GM21447 (cell line): Measurements from ENCODE around the gene TXNRD2.
"Not testable (repeated sequence)": the region's sequence is repeated elsewhere in the genome, so short reads cannot be mapped to it uniquely, and the experiment has no call there.

Experiments
- ATAC-seq: cut with Tn5 transposase; IDR thresholded peaks from one replicate; pipeline ENCODE4 v1.9.1; 2021; ENCODE audit not compliant: unreplicated experiment

TXNRD2 gene

DNA sequence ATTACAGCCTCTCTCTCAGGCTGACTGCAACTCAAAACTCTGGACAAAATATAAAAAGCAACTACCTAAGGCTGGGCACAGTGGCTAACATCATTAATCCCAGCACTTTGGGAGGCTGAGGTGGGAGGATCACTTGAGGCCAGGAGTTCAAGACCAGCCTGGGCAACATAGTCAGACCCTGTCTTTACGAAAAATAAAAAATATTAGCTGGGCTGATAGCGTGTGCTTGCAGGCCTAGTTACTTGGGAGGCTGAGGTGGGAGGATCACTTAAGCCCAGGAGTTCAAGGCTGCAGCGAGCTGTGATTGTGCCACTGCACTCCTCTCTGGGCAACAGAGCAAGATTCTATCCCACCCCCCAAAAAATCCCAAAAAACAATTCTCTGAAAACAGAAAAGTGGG is 109.6 kb downstream of the TXNRD2 start:
- ATAC-seq, result not testable (repeated sequence)

GRCh38 chr22:19831016-19831415 is 110.6 kb downstream of the TXNRD2 start:
- no peak for ATAC-seq

GRCh38 chr22:19828035-19828401 is 113.6 kb downstream of the TXNRD2 start:
- no peak for ATAC-seq

- no peak for ATAC-seq
Observed at GRCh38 chr22:19827341-19828034, 114.1 kb downstream of the TXNRD2 start.

DNA sequence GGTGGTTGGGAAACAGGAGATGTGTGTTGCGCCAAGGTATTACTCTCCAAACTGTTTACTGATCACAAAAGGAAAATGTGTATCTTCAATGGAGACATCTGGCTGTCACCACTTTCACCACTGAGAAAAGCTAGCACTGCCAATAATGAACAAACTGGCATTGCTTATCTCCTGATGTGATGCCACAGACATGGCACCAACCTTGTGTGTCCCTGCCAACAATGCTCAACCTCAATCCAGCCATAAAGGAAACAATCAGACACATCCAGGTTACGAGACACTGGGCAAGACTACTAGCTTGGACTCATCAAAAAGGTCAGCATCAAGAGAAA is 115.0 kb downstream of the TXNRD2 start:
- ATAC-seq, result no peak

- ATAC-seq, result no peak
Observed at GRCh38 chr22:19825904-19826618, 115.6 kb downstream of the TXNRD2 start.
